ENCODE data around the gene DOCK1. TPM values are rescaled to one million over a fixed set of nuclear protein-coding genes. Genes with fewer than 3 reads are reported as not detected.

Gene DOCK1
- total RNA-seq, 4 donors from 2014 or later = 41.1 to 62.4 (median 53.2) TPM

GRCh38 chr10:127151981-127152699, 246.9 kb downstream of the DOCK1 start:
- no peak for TF ChIP-seq CTCF (IDR thresholded peaks at IDR 0.05; ENCODE audit: low read depth)

- no peak for TF ChIP-seq CTCF (IDR thresholded peaks at IDR 0.05; ENCODE audit: low read depth)
Measured at GRCh38 chr10:127153181-127153580, 248.0 kb downstream of the DOCK1 start.

GRCh38 chr10:127154831-127155620, 249.8 kb downstream of the DOCK1 start:
- TF ChIP-seq CTCF (IDR thresholded peaks at IDR 0.05; ENCODE audit: low read depth) = no peak

GRCh38 chr10:127157089-127157488, 251.9 kb downstream of the DOCK1 start:
- no peak for TF ChIP-seq CTCF (IDR thresholded peaks at IDR 0.05; ENCODE audit: low read depth)

GRCh38 chr10:127157506-127158200, 252.4 kb downstream of the DOCK1 start:
- no peak for TF ChIP-seq CTCF (IDR thresholded peaks at IDR 0.05; ENCODE audit: low read depth)

- no peak for TF ChIP-seq CTCF (IDR thresholded peaks at IDR 0.05; ENCODE audit: low read depth)
Measured at GRCh38 chr10:127158662-127159061, 253.4 kb downstream of the DOCK1 start.
